CD4-positive, alpha-beta T cell treated with Interleukin-15 for 1 hour (primary cell): ENCODE data around the gene DLX5.
A peak's percentile ranks its signal among the peaks of the same experiment; 100 is the strongest.
"Not testable (repeated sequence)": the region's sequence is repeated elsewhere in the genome, so short reads cannot be mapped to it uniquely, and the experiment has no call there.

Source experiments
- DNase-seq: peaks from one replicate; pipeline ENCODE4 v3.0.0-alpha.2; 2020

DLX5 gene

GRCh38 chr7:97024209-97025129 is at the start of gene DLX5:
Gene DLX5 (minus strand): TSS chr7:97024831. CDS start chr7:97024623, 208 bp downstream.
- DNase-seq: no peak

GRCh38 chr7:97072025-97072424 is 47.4 kb upstream of the DLX5 start:
- DNase-seq: not testable (repeated sequence)

GRCh38 chr7:97064972-97065587 is 40.4 kb upstream of the DLX5 start:
- no peak for DNase-seq

GRCh38 chr7:97064020-97064419 is 39.4 kb upstream of the DLX5 start:
- no peak for DNase-seq

- no peak for DNase-seq
Observed at GRCh38 chr7:97043281-97043680, 18.6 kb upstream of the DLX5 start.

GRCh38 chr7:97039374-97040065 is 14.9 kb upstream of the DLX5 start:
- no peak for DNase-seq

GRCh38 chr7:97034213-97034852 is 9.7 kb upstream of the DLX5 start:
- not testable (repeated sequence) for DNase-seq

- peak; percentile 57 for DNase-seq
Observed at GRCh38 chr7:97027427-97028234, 3.0 kb upstream of the DLX5 start.

- no peak for DNase-seq
Observed at GRCh38 chr7:97026715-97027426, 2.2 kb upstream of the DLX5 start.

- DNase-seq: no peak
Observed at GRCh38 chr7:97025983-97026714, 1.5 kb upstream of the DLX5 start.

GRCh38 chr7:97025130-97025499 is 484 bp upstream of the DLX5 start:
- DNase-seq: no peak

GRCh38 chr7:97022491-97023306 is 1.9 kb downstream of the DLX5 start:
- DNase-seq: no peak

GRCh38 chr7:97021747-97022490 is 2.7 kb downstream of the DLX5 start:
- no peak for DNase-seq

- no peak for DNase-seq
Observed at GRCh38 chr7:97020996-97021746, 3.5 kb downstream of the DLX5 start.

GRCh38 chr7:97020601-97020995 is 4.0 kb downstream of the DLX5 start:
- DNase-seq: no peak

- no peak for DNase-seq
Observed at GRCh38 chr7:97019710-97020225, 4.9 kb downstream of the DLX5 start.

- DNase-seq: no peak
Observed at GRCh38 chr7:97018791-97019531, 5.7 kb downstream of the DLX5 start.
